ENCODE results near the gene TNFSF15.
"Not testable (repeated sequence)": the region's sequence is repeated elsewhere in the genome, so short reads cannot be mapped to it uniquely, and the experiment has no call there.

Gene TNFSF15

DNA sequence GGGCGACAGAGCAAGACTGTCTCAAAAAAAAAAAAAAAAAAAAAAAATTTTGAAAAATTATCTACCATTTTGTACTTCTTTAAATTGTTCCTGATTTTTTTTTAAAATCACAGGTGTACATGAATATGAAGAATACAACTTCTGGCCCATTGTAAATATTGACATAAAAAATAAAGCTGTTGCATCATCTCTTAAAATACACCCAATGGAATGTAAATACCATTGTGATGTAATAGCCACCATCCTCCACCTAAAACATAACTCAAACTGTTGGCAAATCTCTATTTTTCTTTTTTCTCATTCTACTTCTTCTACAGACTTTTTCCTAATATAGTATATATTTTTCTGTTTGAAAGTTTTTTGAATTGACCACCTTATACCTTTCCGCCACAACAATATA, 62.9 kb downstream of the TNFSF15 start:
- no peak for DNase-seq (ENCODE audit: low read depth)
- TF ChIP-seq, protein P1, sequence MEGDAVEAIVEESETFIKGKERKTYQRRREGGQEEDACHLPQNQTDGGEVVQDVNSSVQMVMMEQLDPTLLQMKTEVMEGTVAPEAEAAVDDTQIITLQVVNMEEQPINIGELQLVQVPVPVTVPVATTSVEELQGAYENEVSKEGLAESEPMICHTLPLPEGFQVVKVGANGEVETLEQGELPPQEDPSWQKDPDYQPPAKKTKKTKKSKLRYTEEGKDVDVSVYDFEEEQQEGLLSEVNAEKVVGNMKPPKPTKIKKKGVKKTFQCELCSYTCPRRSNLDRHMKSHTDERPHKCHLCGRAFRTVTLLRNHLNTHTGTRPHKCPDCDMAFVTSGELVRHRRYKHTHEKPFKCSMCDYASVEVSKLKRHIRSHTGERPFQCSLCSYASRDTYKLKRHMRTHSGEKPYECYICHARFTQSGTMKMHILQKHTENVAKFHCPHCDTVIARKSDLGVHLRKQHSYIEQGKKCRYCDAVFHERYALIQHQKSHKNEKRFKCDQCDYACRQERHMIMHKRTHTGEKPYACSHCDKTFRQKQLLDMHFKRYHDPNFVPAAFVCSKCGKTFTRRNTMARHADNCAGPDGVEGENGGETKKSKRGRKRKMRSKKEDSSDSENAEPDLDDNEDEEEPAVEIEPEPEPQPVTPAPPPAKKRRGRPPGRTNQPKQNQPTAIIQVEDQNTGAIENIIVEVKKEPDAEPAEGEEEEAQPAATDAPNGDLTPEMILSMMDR (conservative IDR thresholded peaks at IDR 0.05; ENCODE audit: control insufficient read depth, insufficient read depth, low read depth, low read length): no peak
- no peak overlapping the region for H3K4me3 ChIP-seq (ENCODE audit: control insufficient read depth, low read depth, low read length)

DNA sequence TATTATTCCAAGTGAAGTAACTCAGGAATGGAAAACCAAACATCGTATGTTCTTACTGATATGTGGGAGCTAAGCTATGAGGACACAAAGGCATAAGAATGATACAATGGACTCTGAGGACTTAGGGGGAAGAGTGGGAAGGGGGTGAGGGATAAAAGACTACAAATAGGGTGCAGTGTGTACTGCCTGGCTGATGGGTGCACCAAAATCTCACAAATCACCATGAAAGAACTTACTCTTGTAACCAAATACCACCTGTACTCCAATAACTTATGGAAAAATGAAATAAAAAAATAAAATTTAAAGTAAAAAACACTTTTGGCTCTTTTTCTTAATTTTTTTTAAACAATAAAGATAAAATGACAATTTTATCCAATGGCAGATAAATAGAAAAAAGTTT, 64.3 kb downstream of the TNFSF15 start:
- not testable (repeated sequence) for H3K4me3 ChIP-seq (ENCODE audit: control insufficient read depth, low read depth, low read length); DNase-seq (ENCODE audit: low read depth)

DNA sequence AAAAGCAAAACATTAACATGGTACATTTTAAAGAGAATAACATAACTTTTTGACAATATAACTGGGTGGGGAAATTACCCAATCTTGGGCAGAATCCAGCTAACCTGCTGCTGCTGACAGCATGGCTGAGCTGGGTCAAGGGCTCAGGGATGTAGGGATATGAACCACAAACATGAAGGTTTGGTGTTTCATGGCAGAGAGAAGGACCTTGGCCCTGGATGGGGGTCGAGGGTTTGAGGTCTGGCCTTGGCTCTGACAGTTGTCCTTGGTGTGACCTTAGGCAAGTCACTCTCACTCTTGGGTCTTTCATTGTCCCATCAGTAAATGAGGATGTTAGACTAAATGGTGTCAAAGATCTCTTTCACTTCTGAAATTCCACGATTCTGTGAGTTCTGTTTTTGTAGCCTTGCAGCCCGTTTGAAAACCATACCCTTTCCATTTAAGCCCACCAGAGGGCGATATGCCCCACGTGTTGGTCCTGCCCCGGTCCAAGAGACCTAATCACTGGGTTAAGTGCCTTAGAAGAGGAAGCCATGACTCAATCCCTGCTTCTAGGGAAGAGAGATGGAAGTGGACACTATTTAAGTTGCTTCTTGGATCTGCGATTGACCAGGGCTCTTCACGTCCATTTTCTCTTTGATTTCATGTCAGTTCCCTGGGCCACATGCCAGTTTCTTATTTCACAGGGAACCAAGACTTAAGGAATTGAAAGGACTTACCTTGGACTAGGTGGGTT, 67.1 kb downstream of the TNFSF15 start:
- no peak overlapping the region for H3K4me3 ChIP-seq (ENCODE audit: control insufficient read depth, low read depth, low read length)
- TF ChIP-seq, protein P1 (conservative IDR thresholded peaks at IDR 0.05; ENCODE audit: control insufficient read depth, insufficient read depth, low read depth, low read length): peak; percentile 94
- peak; percentile 89 for DNase-seq (ENCODE audit: low read depth)

DNA sequence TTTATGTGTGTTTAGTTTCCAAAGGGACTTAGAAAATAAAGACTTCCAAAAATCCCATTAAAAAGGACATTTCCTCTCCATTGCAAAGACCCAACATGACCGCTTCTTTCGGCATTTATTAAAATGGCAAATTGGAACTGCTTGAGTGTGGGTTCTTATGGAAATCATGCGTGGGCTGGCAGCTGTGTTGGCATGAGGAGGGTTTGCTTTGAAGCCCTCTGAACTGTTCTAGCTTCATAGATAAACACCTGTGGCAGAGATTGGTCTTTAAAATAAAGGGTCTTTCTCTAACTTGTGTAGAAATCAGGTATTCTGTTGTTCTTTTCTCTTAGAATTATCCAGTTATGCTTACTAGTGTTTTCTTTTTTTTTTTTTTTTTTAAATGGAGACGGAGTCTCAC, 68.0 kb downstream of the TNFSF15 start:
- TF ChIP-seq, protein P1 (conservative IDR thresholded peaks at IDR 0.05; ENCODE audit: control insufficient read depth, insufficient read depth, low read depth, low read length): no peak
- DNase-seq (ENCODE audit: low read depth): no peak
- no peak overlapping the region for H3K4me3 ChIP-seq (ENCODE audit: control insufficient read depth, low read depth, low read length)

DNA sequence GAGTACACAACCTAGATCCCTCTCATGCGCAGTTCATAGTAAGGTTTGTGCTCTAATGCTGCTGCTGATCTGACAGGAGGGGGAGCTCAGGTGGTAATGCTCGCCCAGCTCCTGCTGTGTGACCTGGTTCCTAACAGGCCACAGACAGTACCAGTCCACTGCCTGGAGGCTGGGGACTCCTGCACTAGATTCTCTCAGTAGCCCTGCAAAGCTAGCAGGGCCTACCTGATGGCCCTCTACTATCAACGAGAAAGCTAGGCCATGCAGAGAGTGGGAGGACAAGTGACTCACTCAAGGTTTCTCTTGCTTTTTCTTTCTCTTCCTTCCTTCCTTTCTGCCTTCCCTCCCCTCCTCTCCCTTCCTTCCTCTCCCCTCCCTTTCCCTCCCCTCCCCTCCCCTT, 68.7 kb downstream of the TNFSF15 start:
- DNase-seq (ENCODE audit: low read depth): no peak
- H3K4me3 ChIP-seq (ENCODE audit: control insufficient read depth, low read depth, low read length): no peak overlapping the region
- TF ChIP-seq, protein P1 (conservative IDR thresholded peaks at IDR 0.05; ENCODE audit: control insufficient read depth, insufficient read depth, low read depth, low read length): no peak

DNA sequence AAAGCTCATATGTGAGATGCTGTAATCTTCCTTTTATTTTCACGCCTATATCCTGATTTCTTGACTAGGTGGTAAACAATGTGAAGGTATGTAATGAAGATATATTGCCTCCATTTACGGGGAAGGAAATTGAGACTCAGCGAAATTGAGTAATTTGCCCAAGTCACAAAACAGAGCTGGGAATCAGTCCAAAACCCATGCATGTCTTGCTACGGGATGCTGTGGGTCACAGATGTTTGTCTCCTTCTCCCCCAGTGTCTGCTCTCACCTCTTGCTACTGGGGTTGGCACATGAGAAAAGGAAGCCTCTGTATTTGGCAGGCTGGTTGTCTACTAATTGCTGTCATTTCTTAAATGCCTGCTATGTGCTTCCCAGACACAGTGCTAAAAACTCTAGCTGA, 70.1 kb downstream of the TNFSF15 start:
- H3K4me3 ChIP-seq (ENCODE audit: control insufficient read depth, low read depth, low read length): no peak overlapping the region
- TF ChIP-seq, protein P1 (conservative IDR thresholded peaks at IDR 0.05; ENCODE audit: control insufficient read depth, insufficient read depth, low read depth, low read length): no peak
- DNase-seq (ENCODE audit: low read depth): peak; percentile 44

DNA sequence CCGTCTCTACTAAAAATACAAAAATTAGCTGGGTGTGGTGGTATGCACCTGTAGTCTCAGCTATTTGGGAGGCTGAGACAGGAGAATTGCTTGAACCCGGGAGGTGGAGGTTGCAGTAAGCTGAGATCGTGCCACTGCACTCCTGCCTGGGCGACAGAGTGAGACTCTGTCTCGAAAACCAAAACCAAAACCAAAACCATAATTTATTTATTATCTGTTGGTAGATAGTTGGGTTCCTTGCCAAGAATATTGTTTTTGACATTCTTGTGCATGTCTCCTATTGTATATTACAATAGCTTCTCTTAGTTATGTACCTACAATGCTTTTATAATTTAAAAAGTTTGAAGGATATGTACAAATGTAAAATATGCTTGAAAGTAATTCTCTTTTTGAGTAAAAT, 70.7 kb downstream of the TNFSF15 start:
- not testable (repeated sequence) for H3K4me3 ChIP-seq (ENCODE audit: control insufficient read depth, low read depth, low read length); DNase-seq (ENCODE audit: low read depth)
